GM18861 (cell line): ENCODE results near the gene USHBP1.

Experiments used
- ATAC-seq: cut with Tn5 transposase; IDR thresholded peaks from one replicate; pipeline ENCODE4 v1.9.1; 2021; ENCODE audit not compliant: unreplicated experiment

The USHBP1 gene

GRCh38 chr19:17266589-17266974 lies 2.0 kb upstream of the USHBP1 start:
- ATAC-seq = no peak

DNA sequence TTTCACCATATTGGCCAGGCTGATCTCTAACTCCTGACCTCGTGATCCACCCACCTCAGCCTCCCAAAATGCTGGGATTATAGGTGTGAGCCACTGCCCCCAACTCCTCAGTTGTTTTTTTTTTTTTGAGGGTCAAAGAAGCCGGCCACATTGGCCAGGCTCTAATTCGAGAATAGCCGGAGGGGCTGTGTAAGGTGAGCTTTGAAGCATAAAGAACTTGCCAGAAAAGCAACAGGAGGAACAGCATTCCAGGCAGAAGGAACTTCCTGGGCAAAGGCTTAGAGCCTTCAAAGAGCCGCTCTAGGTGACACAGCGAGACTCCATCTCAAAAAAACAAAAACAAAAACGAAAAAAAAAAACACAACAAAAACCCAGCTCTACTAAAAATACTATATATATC lies 1.5 kb upstream of the USHBP1 start:
- no peak for ATAC-seq

- ATAC-seq = no peak
Measured at GRCh38 chr19:17263712-17264640, 569 bp downstream of the USHBP1 start.

GRCh38 chr19:17262557-17262956 lies 2.0 kb downstream of the USHBP1 start:
- no peak for ATAC-seq

DNA sequence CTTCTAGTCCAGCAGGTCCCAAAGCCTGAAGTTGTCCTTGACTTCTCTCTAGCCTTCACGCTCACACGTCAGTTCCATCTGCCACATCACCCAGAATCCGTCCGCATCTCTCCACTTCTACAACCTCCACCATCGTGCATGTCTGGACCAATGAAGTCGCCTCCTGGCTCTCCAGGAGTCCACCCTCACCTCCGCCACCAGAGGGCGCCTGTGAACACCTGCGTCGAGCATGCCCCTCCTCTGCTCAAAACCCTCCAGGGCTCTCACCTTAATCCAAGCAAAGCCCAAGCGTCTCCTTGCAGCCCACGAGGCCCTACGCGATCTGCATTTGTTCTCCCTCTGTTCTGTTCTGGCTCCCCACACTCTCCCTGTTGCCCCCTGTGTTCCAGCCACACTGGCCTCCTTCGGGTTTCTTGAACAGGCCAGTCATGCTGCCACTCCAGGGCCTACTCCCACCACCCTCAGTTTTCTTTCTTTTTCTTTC lies 3.7 kb downstream of the USHBP1 start:
- peak; percentile 65 for ATAC-seq

GRCh38 chr19:17259934-17260333 lies 4.6 kb downstream of the USHBP1 start:
- no peak for ATAC-seq

GRCh38 chr19:17259118-17259780 lies 5.3 kb downstream of the USHBP1 start:
- no peak for ATAC-seq

- no peak for ATAC-seq
Measured at GRCh38 chr19:17256130-17256529, 8.4 kb downstream of the USHBP1 start.

- ATAC-seq = no peak
Measured at GRCh38 chr19:17255150-17255621, 9.4 kb downstream of the USHBP1 start.

GRCh38 chr19:17254636-17255035 lies 9.9 kb downstream of the USHBP1 start:
- ATAC-seq = no peak

DNA sequence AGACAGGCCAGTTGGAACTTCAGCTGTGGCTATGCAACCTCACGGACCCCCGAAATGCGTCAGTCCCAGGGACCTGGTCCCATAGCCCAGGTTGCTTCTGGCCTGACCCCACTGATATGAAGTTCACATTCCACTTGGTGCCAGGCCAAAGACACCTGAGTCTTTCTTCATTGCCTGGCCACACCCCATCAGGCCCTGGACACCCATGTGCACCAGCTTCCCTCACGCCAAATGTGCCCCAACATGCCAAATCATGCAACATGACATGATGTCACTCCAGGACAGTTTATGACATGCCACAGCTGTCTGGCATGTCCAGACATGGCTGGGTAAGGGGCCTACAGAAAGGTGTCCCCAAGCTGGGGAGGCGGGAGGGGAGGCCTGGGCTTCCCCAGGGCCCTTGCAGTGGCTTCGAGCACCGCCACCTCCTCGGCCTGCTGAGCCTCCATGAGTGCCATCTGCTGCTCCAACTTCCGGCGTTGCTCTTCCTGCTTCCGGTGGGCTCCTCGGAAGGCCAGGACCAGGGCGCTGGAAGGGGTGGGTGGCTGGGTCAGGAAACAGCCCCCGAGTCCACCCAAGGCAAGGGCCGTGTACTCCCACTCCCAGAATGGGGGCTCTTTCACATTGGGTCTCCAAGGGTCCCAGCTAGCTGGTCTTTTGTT lies 14.5 kb downstream of the USHBP1 start:
- ATAC-seq = no peak

DNA sequence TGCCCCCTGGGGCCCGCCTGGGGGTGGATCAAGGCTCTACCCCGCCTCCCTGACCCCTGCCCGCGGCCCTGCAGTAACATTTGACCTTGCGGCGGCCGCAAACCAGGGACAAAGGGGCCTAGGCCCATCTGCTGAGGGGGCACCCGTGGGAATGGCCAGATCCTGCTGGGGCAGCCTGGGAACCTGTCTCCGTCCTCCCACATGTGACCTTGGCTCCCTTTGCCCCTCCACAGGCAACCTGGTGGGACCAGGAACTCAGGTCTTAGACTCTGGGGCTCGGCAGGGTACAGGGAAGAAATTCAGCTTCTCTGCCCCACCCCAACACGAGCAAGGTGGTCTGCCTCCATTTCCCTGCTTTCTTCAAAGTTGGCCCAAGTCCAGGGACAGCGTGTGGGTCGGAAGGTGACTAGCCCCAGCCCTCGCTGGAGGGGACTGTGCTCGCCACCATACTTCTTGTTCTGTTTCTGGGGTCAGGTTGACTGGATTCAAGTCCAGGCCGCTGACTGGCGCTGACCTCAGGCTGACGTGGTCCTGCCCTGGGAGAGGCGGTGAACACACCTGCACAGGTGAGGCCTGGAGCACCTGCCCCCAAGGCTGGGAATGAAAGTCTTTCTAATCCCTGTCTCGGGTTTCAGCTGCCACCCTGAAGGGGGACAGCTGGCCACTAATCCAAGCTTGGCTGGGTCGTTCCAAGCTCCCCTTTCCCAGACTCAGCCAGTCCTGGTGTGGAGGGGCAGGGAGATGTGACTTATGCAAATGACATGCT lies 16.4 kb downstream of the USHBP1 start:
- no peak for ATAC-seq

DNA sequence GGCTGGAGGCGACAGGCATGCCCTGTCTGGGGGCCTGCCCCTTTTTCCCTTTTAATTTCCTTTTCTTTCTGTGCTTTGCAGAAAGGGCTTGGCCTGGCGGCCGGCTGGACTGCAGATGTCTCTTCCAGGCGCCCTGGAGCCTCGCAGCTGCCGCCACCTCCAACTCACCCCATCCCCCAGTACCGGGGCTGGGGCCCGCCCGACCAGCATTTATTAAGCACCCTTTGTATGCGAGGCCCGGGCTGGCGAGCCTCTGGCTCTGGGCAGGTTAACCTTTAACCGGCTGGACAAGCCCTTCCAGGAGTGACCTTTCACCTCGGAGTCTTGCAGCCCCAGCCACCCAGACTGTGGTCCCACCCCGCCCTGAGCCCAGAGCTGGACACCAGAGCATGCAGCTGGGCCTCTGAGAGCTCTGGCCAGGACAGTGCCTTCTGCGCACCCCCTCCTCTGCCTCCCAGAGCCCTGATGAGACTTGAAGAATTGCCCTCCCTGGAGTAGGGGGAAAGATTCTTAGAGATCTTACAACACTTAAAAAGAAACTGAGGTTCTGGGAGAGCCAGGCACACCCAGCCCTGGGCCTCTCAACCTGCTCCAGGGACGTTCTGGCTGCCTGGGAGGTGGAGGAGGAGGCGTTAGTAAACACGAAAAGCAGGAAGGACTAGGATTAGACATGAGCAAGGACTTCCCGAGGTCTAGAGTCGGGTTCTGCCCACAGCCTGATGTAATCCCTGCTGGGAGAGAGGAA lies 17.7 kb downstream of the USHBP1 start:
- ATAC-seq = no peak

- ATAC-seq = no peak
Measured at GRCh38 chr19:17245535-17245984, 19.0 kb downstream of the USHBP1 start, which contains the start of gene NR2F6. NR2F6 (minus strand) TSS chr19:17245919; CDS start chr19:17245220, 699 bp downstream.

DNA sequence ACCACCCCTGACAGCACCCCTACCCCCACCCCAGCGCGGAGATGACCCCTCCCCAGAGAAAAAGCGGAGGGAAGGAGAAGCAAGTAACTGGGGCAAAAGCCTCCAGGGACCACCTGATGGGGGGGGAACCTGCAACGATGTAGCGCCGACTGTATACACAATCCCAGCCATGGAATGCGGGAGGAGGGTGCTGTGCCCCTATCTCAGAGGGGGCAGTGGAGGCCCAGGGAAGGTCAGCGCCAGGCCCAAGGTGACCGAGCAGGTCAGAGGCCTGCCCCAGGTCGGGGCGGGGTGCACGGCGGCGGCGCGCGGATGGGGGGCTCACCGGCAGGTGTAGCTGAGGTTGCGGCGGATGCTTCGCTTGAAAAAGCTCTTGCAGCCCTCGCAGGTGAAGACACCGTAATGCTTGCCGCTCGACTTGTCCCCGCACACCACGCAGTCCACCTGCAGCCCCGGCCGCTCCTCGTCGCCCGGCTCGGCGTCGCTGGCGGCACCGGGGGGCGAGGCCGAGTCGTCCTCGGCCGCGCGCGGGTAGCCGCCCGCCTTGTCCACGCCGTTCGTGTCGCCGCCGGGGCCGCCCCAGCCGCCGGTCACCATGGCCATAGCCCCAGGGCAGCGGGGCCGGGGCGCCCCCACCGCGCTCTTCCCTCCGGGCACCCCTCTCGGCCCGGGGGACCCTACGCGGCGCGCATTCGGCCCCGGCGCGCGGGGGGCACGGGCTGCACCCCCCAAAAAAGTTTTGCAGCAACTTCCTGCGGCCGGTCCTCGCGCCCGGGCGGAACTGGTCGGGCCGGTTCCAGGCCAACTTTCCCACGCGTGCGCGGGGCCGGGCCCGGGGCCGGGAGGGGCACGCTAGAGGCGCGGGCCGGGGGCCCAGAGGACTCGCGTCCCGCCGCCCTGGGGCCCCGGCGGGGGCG lies 19.7 kb downstream of the USHBP1 start:
- no peak for ATAC-seq

GRCh38 chr19:17243830-17244617 lies 20.5 kb downstream of the USHBP1 start:
- no peak for ATAC-seq

DNA sequence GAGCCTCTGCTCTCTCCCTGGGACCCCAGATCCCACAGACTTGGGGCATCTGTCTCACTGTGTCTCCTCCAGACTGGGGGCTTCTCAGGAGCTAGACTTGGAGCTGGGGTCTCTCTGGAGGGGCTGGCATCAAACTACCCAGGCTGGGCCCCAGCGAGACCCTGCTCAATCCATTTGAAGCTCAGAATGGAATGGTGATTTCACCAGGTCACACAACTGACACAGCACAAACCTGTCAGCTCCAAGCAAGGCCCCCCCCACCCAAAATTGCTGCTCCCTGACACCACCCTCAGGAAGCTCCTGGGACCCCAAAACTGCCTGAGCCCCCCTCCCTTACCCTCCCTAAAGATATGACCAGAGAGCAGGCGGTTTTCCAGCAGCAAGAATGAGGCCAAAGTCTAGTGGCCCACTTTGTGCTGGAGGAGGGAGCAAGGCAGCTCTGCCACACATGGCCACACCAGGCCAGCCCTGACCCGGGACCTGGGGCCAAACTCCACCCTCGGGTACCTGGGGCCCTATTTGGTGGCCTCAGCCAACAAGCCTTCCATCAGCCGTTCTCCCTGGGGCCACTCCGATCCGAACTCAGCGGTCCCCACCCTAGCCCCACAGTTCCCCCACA lies 21.2 kb downstream of the USHBP1 start:
- ATAC-seq = no peak
